LNCAP (cell line): ENCODE results near the gene DUOXA1.

ENCODE experiments used
- TF ChIP-seq, protein P1 (sequence below): fragments of 450-650 bp; IDR thresholded peaks from 2 replicates; pipeline ENCODE4 v1.5.1; 2017; ENCODE audit warnings: mild to moderate bottlenecking

Gene DUOXA1

DNA sequence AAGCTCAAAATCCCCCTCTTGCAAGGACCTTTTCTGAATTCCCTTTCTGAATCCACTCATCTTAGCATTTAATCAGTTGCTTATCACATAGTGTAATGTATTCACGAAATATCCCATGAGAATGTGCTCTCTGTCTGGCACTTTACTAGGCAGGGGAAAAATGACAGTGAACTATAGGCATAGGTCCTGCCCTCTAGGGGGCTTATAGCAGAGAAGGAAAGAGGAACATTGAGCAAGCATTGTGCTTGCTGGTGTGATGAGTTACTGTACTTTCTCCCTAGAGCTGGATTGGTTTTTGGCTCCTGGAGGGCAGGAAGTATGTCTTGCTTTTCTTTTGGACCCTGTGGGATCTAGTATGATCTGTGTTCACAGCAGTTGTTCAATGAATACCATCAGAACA, 42.2 kb downstream of the DUOXA1 start:
- TF ChIP-seq, protein P1, sequence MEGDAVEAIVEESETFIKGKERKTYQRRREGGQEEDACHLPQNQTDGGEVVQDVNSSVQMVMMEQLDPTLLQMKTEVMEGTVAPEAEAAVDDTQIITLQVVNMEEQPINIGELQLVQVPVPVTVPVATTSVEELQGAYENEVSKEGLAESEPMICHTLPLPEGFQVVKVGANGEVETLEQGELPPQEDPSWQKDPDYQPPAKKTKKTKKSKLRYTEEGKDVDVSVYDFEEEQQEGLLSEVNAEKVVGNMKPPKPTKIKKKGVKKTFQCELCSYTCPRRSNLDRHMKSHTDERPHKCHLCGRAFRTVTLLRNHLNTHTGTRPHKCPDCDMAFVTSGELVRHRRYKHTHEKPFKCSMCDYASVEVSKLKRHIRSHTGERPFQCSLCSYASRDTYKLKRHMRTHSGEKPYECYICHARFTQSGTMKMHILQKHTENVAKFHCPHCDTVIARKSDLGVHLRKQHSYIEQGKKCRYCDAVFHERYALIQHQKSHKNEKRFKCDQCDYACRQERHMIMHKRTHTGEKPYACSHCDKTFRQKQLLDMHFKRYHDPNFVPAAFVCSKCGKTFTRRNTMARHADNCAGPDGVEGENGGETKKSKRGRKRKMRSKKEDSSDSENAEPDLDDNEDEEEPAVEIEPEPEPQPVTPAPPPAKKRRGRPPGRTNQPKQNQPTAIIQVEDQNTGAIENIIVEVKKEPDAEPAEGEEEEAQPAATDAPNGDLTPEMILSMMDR, result no peak

DNA sequence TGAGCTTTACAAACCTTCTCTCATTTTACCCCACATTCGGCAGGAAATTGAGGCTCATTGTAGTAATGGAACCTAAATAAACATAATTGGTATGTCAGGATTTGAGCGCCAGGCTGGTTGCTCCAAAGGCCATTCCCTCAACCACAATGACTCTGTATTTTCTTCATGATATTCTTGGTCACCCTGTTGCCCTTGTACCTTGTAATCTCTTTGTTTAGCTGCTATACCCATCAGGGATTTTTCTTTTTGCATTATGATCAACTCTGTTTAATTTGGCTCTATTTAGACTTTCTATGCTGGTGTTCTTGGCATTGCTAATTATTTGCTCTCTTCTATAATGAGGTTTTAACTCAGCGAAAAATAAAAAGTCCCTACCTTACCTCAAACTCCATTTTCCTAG, 45.5 kb downstream of the DUOXA1 start:
- TF ChIP-seq, protein P1, result no peak

DNA sequence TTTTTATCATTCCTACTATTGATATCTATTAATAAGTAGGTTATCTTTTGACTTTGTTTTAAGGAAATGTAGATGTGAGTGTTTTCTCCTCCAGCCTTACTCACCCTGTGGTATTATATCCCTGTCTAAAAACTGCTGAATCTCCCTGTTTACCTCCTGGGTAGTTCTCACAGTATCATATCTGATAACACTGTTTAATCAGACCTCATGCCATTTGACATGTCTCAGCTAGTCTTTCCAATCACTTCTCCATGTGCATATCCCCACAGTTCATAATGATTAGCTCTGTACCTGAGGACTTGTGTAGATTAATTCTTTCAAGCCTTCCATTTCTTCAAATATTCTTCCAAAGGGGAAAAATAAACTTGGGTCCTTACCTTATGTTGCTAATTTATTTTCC, 46.5 kb downstream of the DUOXA1 start:
- TF ChIP-seq, protein P1, result no peak
